ENCODE data around the gene MAPK9.

Gene MAPK9

GRCh38 chr5:180250329-180250728 lies 41.6 kb downstream of the MAPK9 start:
- H2AFZ ChIP-seq (ENCODE audit: low read depth, low read length), result no peak overlapping the region
- H4K20me1 ChIP-seq (ENCODE audit: insufficient read depth, low read length), result no peaks in the 10 kb centered on the region
- H3K4me3 ChIP-seq (ENCODE audit: low read depth in 1 of 2, low read length in 2 of 2), result no peak overlapping the region
- no peak overlapping the region for H3K9ac ChIP-seq (ENCODE audit: low read depth, low read length)
- DNase-seq, result no peak
- H3K9me3 ChIP-seq (ENCODE audit: insufficient read depth, low read length, severe bottlenecking), result peaks cover 29% of the 10 kb centered on the region
- peaks cover 72% of the 10 kb centered on the region for H3K36me3 ChIP-seq (ENCODE audit: insufficient read depth, low read length)
- H3K4me1 ChIP-seq (ENCODE audit: insufficient read depth, low read length), result no peaks in the 10 kb centered on the region
- no peak for TF ChIP-seq CTCF (IDR thresholded peaks at IDR 0.05; ENCODE audit: borderline replicate concordance, extremely low read depth, low read length, poor library complexity, severe bottlenecking)
- no peak for TF ChIP-seq EZH2 (IDR thresholded peaks at IDR 0.05; ENCODE audit: borderline replicate concordance, low read depth, low read length, severe bottlenecking)
- no peaks in the 10 kb centered on the region for H3K79me2 ChIP-seq (ENCODE audit: insufficient read depth, low read length)
- H3K4me2 ChIP-seq (ENCODE audit: insufficient read depth, low read length), result no peak overlapping the region
- H3K27ac ChIP-seq (ENCODE audit: low read length), result 0 out of 2 replicates have a peak overlapping the region, but pooled peaks have one; percentile 5
- no peaks in the 10 kb centered on the region for H3K27me3 ChIP-seq (ENCODE audit: insufficient read depth, low read length, poor library complexity)
- no peak for ATAC-seq (ENCODE audit: insufficient read depth, low read depth)

- Histone ChIP-seq H3K4me1 (ENCODE audit: insufficient read depth, low read length) (no peaks in the 10 kb centered on the region), H3K27ac (ENCODE audit: low read length) (no peak overlapping the region), H3K4me2 (ENCODE audit: insufficient read depth, low read length) (no peak overlapping the region), H3K9me3 (ENCODE audit: insufficient read depth, low read length, severe bottlenecking) (no peaks in the 10 kb centered on the region), H3K36me3 (ENCODE audit: insufficient read depth, low read length) (peaks cover 68% of the 10 kb centered on the region), H3K9ac (ENCODE audit: low read depth, low read length) (no peak overlapping the region), H3K4me3 (ENCODE audit: low read depth in 1 of 2, low read length in 2 of 2) (no peak overlapping the region), H4K20me1 (ENCODE audit: insufficient read depth, low read length) (no peaks in the 10 kb centered on the region), H3K79me2 (ENCODE audit: insufficient read depth, low read length) (no peaks in the 10 kb centered on the region), H2AFZ (ENCODE audit: low read depth, low read length) (no peak overlapping the region), H3K27me3 (ENCODE audit: insufficient read depth, low read length, poor library complexity) (no peaks in the 10 kb centered on the region)
- DNase-seq (no peak), ATAC-seq (ENCODE audit: insufficient read depth, low read depth) (no peak)
- TF ChIP-seq CTCF (IDR thresholded peaks at IDR 0.05; ENCODE audit: borderline replicate concordance, extremely low read depth, low read length, poor library complexity, severe bottlenecking) (no peak), EZH2 (IDR thresholded peaks at IDR 0.05; ENCODE audit: borderline replicate concordance, low read depth, low read length, severe bottlenecking) (no peak)
Observed at GRCh38 chr5:180241600-180241999, 50.3 kb downstream of the MAPK9 start.

DNA sequence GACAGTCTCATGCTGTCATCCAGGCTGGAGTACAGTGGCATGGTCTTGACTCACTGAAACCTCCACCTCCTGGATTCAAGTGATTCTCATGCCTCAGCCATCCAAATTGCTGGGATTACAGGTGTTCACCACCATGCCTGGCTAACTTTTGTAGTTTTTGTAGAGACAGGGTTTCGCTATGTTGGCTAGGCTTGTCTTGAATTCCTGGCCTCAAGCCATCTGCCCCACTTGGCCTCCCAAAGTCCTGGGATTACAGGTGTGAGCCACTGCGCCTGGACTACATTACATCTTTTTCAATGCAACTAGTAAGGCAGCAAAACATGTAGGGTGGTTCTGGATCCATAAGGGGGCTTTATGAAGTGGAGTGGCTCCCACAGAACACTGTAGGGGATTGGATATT lies 53.3 kb downstream of the MAPK9 start:
- ATAC-seq (ENCODE audit: insufficient read depth, low read depth), result no peak
- no peak overlapping the region for H3K9ac ChIP-seq (ENCODE audit: low read depth, low read length)
- no peak overlapping the region for H3K27ac ChIP-seq (ENCODE audit: low read length)
- H3K4me3 ChIP-seq (ENCODE audit: low read depth in 1 of 2, low read length in 2 of 2), result no peak overlapping the region
- no peaks in the 10 kb centered on the region for H3K27me3 ChIP-seq (ENCODE audit: insufficient read depth, low read length, poor library complexity)
- H2AFZ ChIP-seq (ENCODE audit: low read depth, low read length), result no peak overlapping the region
- DNase-seq, result no peak
- TF ChIP-seq EZH2 (IDR thresholded peaks at IDR 0.05; ENCODE audit: borderline replicate concordance, low read depth, low read length, severe bottlenecking), result no peak
- no peak for TF ChIP-seq CTCF (IDR thresholded peaks at IDR 0.05; ENCODE audit: borderline replicate concordance, extremely low read depth, low read length, poor library complexity, severe bottlenecking)
- H3K4me2 ChIP-seq (ENCODE audit: insufficient read depth, low read length), result no peak overlapping the region
- H3K4me1 ChIP-seq (ENCODE audit: insufficient read depth, low read length), result no peaks in the 10 kb centered on the region
- H4K20me1 ChIP-seq (ENCODE audit: insufficient read depth, low read length), result no peaks in the 10 kb centered on the region
- peaks cover 79% of the 10 kb centered on the region for H3K36me3 ChIP-seq (ENCODE audit: insufficient read depth, low read length)
- H3K9me3 ChIP-seq (ENCODE audit: insufficient read depth, low read length, severe bottlenecking), result no peaks in the 10 kb centered on the region
- no peaks in the 10 kb centered on the region for H3K79me2 ChIP-seq (ENCODE audit: insufficient read depth, low read length)

- H3K4me1 ChIP-seq (ENCODE audit: insufficient read depth, low read length), result no peaks in the 10 kb centered on the region
- H3K27me3 ChIP-seq (ENCODE audit: insufficient read depth, low read length, poor library complexity), result no peaks in the 10 kb centered on the region
- H4K20me1 ChIP-seq (ENCODE audit: insufficient read depth, low read length), result no peaks in the 10 kb centered on the region
- H3K4me3 ChIP-seq (ENCODE audit: low read depth in 1 of 2, low read length in 2 of 2), result no peak overlapping the region
- H3K79me2 ChIP-seq (ENCODE audit: insufficient read depth, low read length), result no peaks in the 10 kb centered on the region
- TF ChIP-seq EZH2 (IDR thresholded peaks at IDR 0.05; ENCODE audit: borderline replicate concordance, low read depth, low read length, severe bottlenecking) (no peak), CTCF (IDR thresholded peaks at IDR 0.05; ENCODE audit: borderline replicate concordance, extremely low read depth, low read length, poor library complexity, severe bottlenecking) (no peak)
- H3K27ac ChIP-seq (ENCODE audit: low read length), result no peak overlapping the region
- H3K9ac ChIP-seq (ENCODE audit: low read depth, low read length), result no peak overlapping the region
- H3K36me3 ChIP-seq (ENCODE audit: insufficient read depth, low read length), result peaks cover 63% of the 10 kb centered on the region
- no peak overlapping the region for H3K4me2 ChIP-seq (ENCODE audit: insufficient read depth, low read length)
- no peak for DNase-seq
- no peak for ATAC-seq (ENCODE audit: insufficient read depth, low read depth)
- no peaks in the 10 kb centered on the region for H3K9me3 ChIP-seq (ENCODE audit: insufficient read depth, low read length, severe bottlenecking)
- H2AFZ ChIP-seq (ENCODE audit: low read depth, low read length), result no peak overlapping the region
Observed at GRCh38 chr5:180235846-180236245, 56.0 kb downstream of the MAPK9 start.
